Measurements from ENCODE around the gene IZUMO1.

Gene IZUMO1

GRCh38 chr19:48757741-48758144 is 11.0 kb upstream of the IZUMO1 start:
- in situ Hi-C loops (cut with MboI; ENCODE audit: low sequenced_read_pairs): no loop called here

- in situ Hi-C loops (cut with MboI; ENCODE audit: low sequenced_read_pairs): no loop called here
Measured at GRCh38 chr19:48757089-48757675, 10.5 kb upstream of the IZUMO1 start.

- in situ Hi-C loops (cut with MboI; ENCODE audit: low sequenced_read_pairs): no loop called here
Measured at GRCh38 chr19:48756686-48757085, 10.0 kb upstream of the IZUMO1 start.

GRCh38 chr19:48756212-48756611 is 9.5 kb upstream of the IZUMO1 start:
- in situ Hi-C loops (cut with MboI; ENCODE audit: low sequenced_read_pairs): no loop called here

- in situ Hi-C loops (cut with MboI; ENCODE audit: low sequenced_read_pairs): no loop called here
Measured at GRCh38 chr19:48755787-48756186, 9.1 kb upstream of the IZUMO1 start.

GRCh38 chr19:48755084-48755641 is 8.5 kb upstream of the IZUMO1 start, which contains the start of gene FGF21:
Gene FGF21, plus strand, starts transcription at chr19:48755524. Its CDS starts 713 bp downstream, at chr19:48756237.
- in situ Hi-C loops (cut with MboI; ENCODE audit: low sequenced_read_pairs): no loop called here

GRCh38 chr19:48752496-48753365 is 6.0 kb upstream of the IZUMO1 start, which contains the start of gene FUT1:
Gene FUT1, minus strand, starts transcription at chr19:48752641. Its CDS starts 1,360 bp downstream, at chr19:48751281.
- in situ Hi-C loops (cut with MboI; ENCODE audit: low sequenced_read_pairs): no loop called here

- in situ Hi-C loops (cut with MboI; ENCODE audit: low sequenced_read_pairs): no loop called here
Measured at GRCh38 chr19:48751845-48752495, 5.3 kb upstream of the IZUMO1 start.

- in situ Hi-C loops (cut with MboI; ENCODE audit: low sequenced_read_pairs): no loop called here
Measured at GRCh38 chr19:48750771-48751504, 4.2 kb upstream of the IZUMO1 start.

- in situ Hi-C loops (cut with MboI; ENCODE audit: low sequenced_read_pairs): no loop called here
Measured at GRCh38 chr19:48750351-48750750, 3.6 kb upstream of the IZUMO1 start.

GRCh38 chr19:48749571-48750198 is 3.0 kb upstream of the IZUMO1 start:
- in situ Hi-C loops (cut with MboI; ENCODE audit: low sequenced_read_pairs): no loop called here

GRCh38 chr19:48746110-48746509 is 599 bp downstream of the IZUMO1 start:
- in situ Hi-C loops (cut with MboI; ENCODE audit: low sequenced_read_pairs): no loop called here

- in situ Hi-C loops (cut with MboI; ENCODE audit: low sequenced_read_pairs): no loop called here
Measured at GRCh38 chr19:48745208-48745995, 1.3 kb downstream of the IZUMO1 start.

GRCh38 chr19:48742096-48742495 is 4.6 kb downstream of the IZUMO1 start:
- in situ Hi-C loops (cut with MboI; ENCODE audit: low sequenced_read_pairs): no loop called here

GRCh38 chr19:48741129-48741999 is 5.3 kb downstream of the IZUMO1 start:
- in situ Hi-C loops (cut with MboI; ENCODE audit: low sequenced_read_pairs): no loop called here

- in situ Hi-C loops (cut with MboI; ENCODE audit: low sequenced_read_pairs): no loop called here
Measured at GRCh38 chr19:48740164-48740972, 6.3 kb downstream of the IZUMO1 start, which contains the start of gene RASIP1. Gene RASIP1, minus strand, starts transcription at chr19:48740610. Its CDS starts 328 bp downstream, at chr19:48740282.

- in situ Hi-C loops (cut with MboI; ENCODE audit: low sequenced_read_pairs): no loop called here
Measured at GRCh38 chr19:48739404-48740163, 7.1 kb downstream of the IZUMO1 start.
